ENCODE results near the gene TBC1D10B.
"Not testable (repeated sequence)": the region's sequence is repeated elsewhere in the genome, so short reads cannot be mapped to it uniquely, and the experiment has no call there.

The TBC1D10B gene

GRCh38 chr16:30324220-30324619 lies 46.1 kb downstream of the TBC1D10B start:
- not testable (repeated sequence) for FAIRE-seq

GRCh38 chr16:30318647-30319046 lies 51.6 kb downstream of the TBC1D10B start:
- FAIRE-seq = not testable (repeated sequence)

- FAIRE-seq = not testable (repeated sequence)
Observed at GRCh38 chr16:30310937-30311336, 59.4 kb downstream of the TBC1D10B start.

- not testable (repeated sequence) for FAIRE-seq
Observed at GRCh38 chr16:30309255-30309654, 61.0 kb downstream of the TBC1D10B start.

Data from G401.6 (cell line).